Stimulated activated effector memory CD8-positive, alpha-beta T cell treated with anti-CD3 and anti-CD28 coated beads, Interleukin-12 subunit alpha, Interleukin-12 subunit beta, amount 100 ng/mL, for 72 hours (primary cell): Measurements from ENCODE around the gene CEMP1.

Source experiments
- ATAC-seq: fragments of 150-1000 bp; cut with Tn5 transposase; 2 replicates; pipeline ENCODE4 v1.10.0; 2021
- DNase-seq, 2 donors: peaks; one replicate each; pipeline ENCODE4 v3.0.0; 2021 to 2022; ENCODE audit warnings: low spot score in 2 of 2
- H3K27ac Mint-ChIP-seq: one replicate; pipeline ENCODE4 v1.8.0; 2022; ENCODE audit warnings: mild to moderate bottlenecking, mixed read lengths
- H3K36me3 Mint-ChIP-seq: one replicate; pipeline ENCODE4 v1.8.0; 2022; ENCODE audit warnings: mild to moderate bottlenecking, mixed read lengths
- H3K4me1 Mint-ChIP-seq: one replicate; pipeline ENCODE4 v1.8.0; 2022; ENCODE audit warnings: mixed read lengths
- H3K4me3 Mint-ChIP-seq: one replicate; pipeline ENCODE4 v1.8.0; 2022; ENCODE audit warnings: mild to moderate bottlenecking, mixed read lengths
- H3K9me3 Mint-ChIP-seq: one replicate; pipeline ENCODE4 v1.8.0; 2022; ENCODE audit warnings: mixed read lengths

Gene CEMP1

GRCh38 chr16:2529061-2529931 lies 1.9 kb downstream of the CEMP1 start:
- peaks cover 30% of the 10 kb centered on the region for H3K4me1 Mint-ChIP-seq
- H3K36me3 Mint-ChIP-seq, result peaks cover 40% of the 10 kb centered on the region
- ATAC-seq (no peak), DNase-seq (no peak)
- no peak overlapping the region for H3K27ac Mint-ChIP-seq
- H3K9me3 Mint-ChIP-seq, result no peaks in the 10 kb centered on the region
- H3K4me3 Mint-ChIP-seq, result no peak overlapping the region

GRCh38 chr16:2528161-2529060 lies 2.8 kb downstream of the CEMP1 start:
- no peaks in the 10 kb centered on the region for H3K9me3 Mint-ChIP-seq
- no peak overlapping the region for H3K4me3 Mint-ChIP-seq
- no peak for ATAC-seq
- no peak for DNase-seq
- peaks cover 38% of the 10 kb centered on the region for H3K4me1 Mint-ChIP-seq
- no peak overlapping the region for H3K27ac Mint-ChIP-seq
- peaks cover 48% of the 10 kb centered on the region for H3K36me3 Mint-ChIP-seq

GRCh38 chr16:2527784-2528100 lies 3.5 kb downstream of the CEMP1 start:
- Mint-ChIP-seq H3K9me3 (no peaks in the 10 kb centered on the region), H3K27ac (no peak overlapping the region), H3K4me1 (peaks cover 35% of the 10 kb centered on the region), H3K4me3 (no peak overlapping the region), H3K36me3 (peaks cover 51% of the 10 kb centered on the region)
- DNase-seq (no peak), ATAC-seq (no peak)

GRCh38 chr16:2527071-2527783 lies 4.0 kb downstream of the CEMP1 start:
- Mint-ChIP-seq H3K27ac (no peak overlapping the region), H3K4me3 (no peak overlapping the region), H3K36me3 (peaks cover 45% of the 10 kb centered on the region), H3K4me1 (peaks cover 30% of the 10 kb centered on the region), H3K9me3 (no peaks in the 10 kb centered on the region)
- DNase-seq, result no peak
- no peak for ATAC-seq

- H3K27ac Mint-ChIP-seq, result no peak overlapping the region
- peaks cover 49% of the 10 kb centered on the region for H3K36me3 Mint-ChIP-seq
- peaks cover 25% of the 10 kb centered on the region for H3K4me1 Mint-ChIP-seq
- H3K4me3 Mint-ChIP-seq, result no peak overlapping the region
- no peak for DNase-seq
- no peaks in the 10 kb centered on the region for H3K9me3 Mint-ChIP-seq
- no peak for ATAC-seq
These were observed 5.1 kb downstream of the CEMP1 start for GRCh38 chr16:2526135-2526534.

GRCh38 chr16:2524339-2524938 lies 6.8 kb downstream of the CEMP1 start:
- H3K27ac Mint-ChIP-seq, result peak overlapping the region; percentile 66
- H3K4me3 Mint-ChIP-seq, result no peak overlapping the region
- peaks cover 60% of the 10 kb centered on the region for H3K36me3 Mint-ChIP-seq
- no peaks in the 10 kb centered on the region for H3K9me3 Mint-ChIP-seq
- ATAC-seq (no peak), DNase-seq (no peak)
- H3K4me1 Mint-ChIP-seq, result peaks cover 27% of the 10 kb centered on the region

GRCh38 chr16:2523801-2524231 lies 7.4 kb downstream of the CEMP1 start:
- no peak for DNase-seq

GRCh38 chr16:2520784-2521531 lies 10.2 kb downstream of the CEMP1 start:
- Mint-ChIP-seq H3K36me3 (peaks cover 92% of the 10 kb centered on the region), H3K9me3 (no peaks in the 10 kb centered on the region), H3K4me1 (peaks cover 62% of the 10 kb centered on the region), H3K4me3 (peak overlapping the region; percentile 79), H3K27ac (peak overlapping the region; percentile 95)
- ATAC-seq (peak; percentile 66), DNase-seq (no peak)

More at GRCh38 chr16:2523801-2524231, 7.4 kb downstream of the CEMP1 start:
- H3K4me1 Mint-ChIP-seq, result peaks cover 34% of the 10 kb centered on the region
- no peak overlapping the region for H3K4me3 Mint-ChIP-seq
- ATAC-seq, result no peak
- no peaks in the 10 kb centered on the region for H3K9me3 Mint-ChIP-seq
- H3K36me3 Mint-ChIP-seq, result peaks cover 67% of the 10 kb centered on the region
- H3K27ac Mint-ChIP-seq, result peak overlapping the region; percentile 66

- peak; percentile 78 to 90 for DNase-seq
- Mint-ChIP-seq H3K36me3 (peaks cover 94% of the 10 kb centered on the region), H3K4me1 (peaks cover 69% of the 10 kb centered on the region), H3K27ac (peak within 1 kb of the TSS; percentile 95), H3K9me3 (no peaks in the 10 kb centered on the region), H3K4me3 (peak within 1 kb of the TSS; percentile 79)
- peak; percentile 81 for ATAC-seq
These were observed 11.0 kb downstream of the CEMP1 start, which contains the start of gene AMDHD2 for GRCh38 chr16:2520097-2520783. Gene AMDHD2, plus strand, starts transcription at chr16:2520371. Its CDS starts 88 bp downstream, at chr16:2520459.

- H3K36me3 Mint-ChIP-seq, result peaks cover 94% of the 10 kb centered on the region
- ATAC-seq (no peak), DNase-seq (no peak)
- H3K27ac Mint-ChIP-seq, result peak overlapping the region; percentile 95
- peaks cover 75% of the 10 kb centered on the region for H3K4me1 Mint-ChIP-seq
- peak overlapping the region; percentile 79 for H3K4me3 Mint-ChIP-seq
- no peaks in the 10 kb centered on the region for H3K9me3 Mint-ChIP-seq
These were observed 11.5 kb downstream of the CEMP1 start for GRCh38 chr16:2519711-2520080.

- DNase-seq (no peak), ATAC-seq (no peak)
- Mint-ChIP-seq H3K36me3 (peaks cover 91% of the 10 kb centered on the region), H3K4me1 (peaks cover 70% of the 10 kb centered on the region), H3K4me3 (peak overlapping the region; percentile 79), H3K9me3 (no peaks in the 10 kb centered on the region), H3K27ac (peak overlapping the region; percentile 95)
These were observed 12.1 kb downstream of the CEMP1 start for GRCh38 chr16:2518823-2519710.

- Mint-ChIP-seq H3K36me3 (peaks cover 84% of the 10 kb centered on the region), H3K4me3 (no peak overlapping the region), H3K27ac (peak overlapping the region; percentile 95), H3K9me3 (no peaks in the 10 kb centered on the region), H3K4me1 (peaks cover 67% of the 10 kb centered on the region)
- DNase-seq (no peak), ATAC-seq (no peak)
These were observed 13.1 kb downstream of the CEMP1 start for GRCh38 chr16:2517954-2518605.
